CD14-positive monocyte (primary cell): Measurements from ENCODE around the gene NUDT22. TPM values are rescaled to one million over a fixed set of nuclear protein-coding genes. Genes with fewer than 3 reads are reported as not detected.

ENCODE experiments used
- DNase-seq, 3 donors: peaks; one replicate each; pipeline ENCODE4 v3.0.0-alpha.2; 2011 to 2022
- H2AFZ ChIP-seq: 2 replicates; pipeline ENCODE4 v1.6.0; 2012; ENCODE audit warnings: mild to moderate bottlenecking, low read depth, low read length, inconsistent platforms; ENCODE audit not compliant: insufficient read depth, poor library complexity, severe bottlenecking
- H3K27ac ChIP-seq, 2 donors: 1 replicate in 1 of 2; 2 replicates in 1 of 2; pipeline ENCODE4 v1.5.1; 2012 to 2013; ENCODE audit warnings: low read length in 2 of 2, control low read depth in 1 of 2, inconsistent platforms in 1 of 2, low read depth in 1 of 2, mild to moderate bottlenecking in 1 of 2
- H3K27me3 ChIP-seq, 2 donors: one replicate each; pipeline versions ENCODE4 v1.6.0 to v1.6.1; 2011 to 2013; ENCODE audit warnings: low read length in 2 of 2; ENCODE audit not compliant: control insufficient read depth in 2 of 2, insufficient read depth in 2 of 2
- H3K36me3 ChIP-seq, 2 donors: replicated peaks in 1 of 2; 1 replicate in 1 of 2; 2 replicates in 1 of 2; pipeline versions ENCODE4 v1.5.1 to v1.6.1; 2012 to 2013; ENCODE audit warnings: low read length in 2 of 2, control low read depth in 1 of 2, inconsistent platforms in 1 of 2, mild to moderate bottlenecking in 1 of 2; ENCODE audit not compliant: insufficient read depth in 2 of 2, control insufficient read depth in 1 of 2
- H3K4me1 ChIP-seq, 2 donors: 1 replicate in 1 of 2; 2 replicates in 1 of 2; pipeline versions ENCODE4 v1.5.1 to v1.6.1; 2012 to 2013; ENCODE audit warnings: low read length in 2 of 2, control low read depth in 1 of 2, inconsistent platforms in 1 of 2, mild to moderate bottlenecking in 1 of 2, moderate library complexity in 1 of 2; ENCODE audit not compliant: insufficient read depth in 2 of 2, control insufficient read depth in 1 of 2
- H3K4me2 ChIP-seq: replicated peaks from 2 replicates; pipeline ENCODE3; 2012; ENCODE audit warnings: low read length, moderate library complexity, mild to moderate bottlenecking; ENCODE audit not compliant: poor library complexity, severe bottlenecking; ENCODE audit errors: extremely low read depth
- H3K4me3 ChIP-seq, 3 experiments: fragments of 200-600 bp in 1 of 3; sonication (generic) in 1 of 3; replicated peaks in 1 of 3; 1 replicate in 2 of 3; 2 replicates in 1 of 3; pipeline ENCODE4 v1.5.1; 2011 to 2013; ENCODE audit warnings: low read length in 3 of 3, mild to moderate bottlenecking in 3 of 3, control low read depth in 2 of 3, low read depth in 2 of 3, inconsistent platforms in 1 of 3, moderate library complexity in 1 of 3
- H3K79me2 ChIP-seq: 2 replicates; pipeline ENCODE4 v1.6.0; 2012; ENCODE audit warnings: mild to moderate bottlenecking, control low read depth, inconsistent platforms, low read length, moderate library complexity; ENCODE audit not compliant: insufficient read depth
- H3K9ac ChIP-seq: 2 replicates; pipeline ENCODE4 v1.6.0; 2017; ENCODE audit warnings: low read length, mild to moderate bottlenecking; ENCODE audit not compliant: insufficient read depth, poor library complexity, severe bottlenecking
- H3K9me3 ChIP-seq, 2 donors: replicated peaks in 1 of 2; 1 replicate in 1 of 2; 2 replicates in 1 of 2; pipeline versions ENCODE4 v1.5.1 to v1.6.1; 2012 to 2013; ENCODE audit warnings: low read length in 2 of 2, control low read depth in 1 of 2; ENCODE audit not compliant: control insufficient read depth in 1 of 2, insufficient read depth in 1 of 2
- H4K20me1 ChIP-seq: 2 replicates; pipeline ENCODE4 v1.6.0; 2012; ENCODE audit warnings: mild to moderate bottlenecking, low read length, control low read depth, moderate library complexity; ENCODE audit not compliant: insufficient read depth
- H3K27ac Mint-ChIP-seq, 7 donors: one replicate each; pipeline ENCODE4 v1.8.0; 2020; ENCODE audit warnings: mild to moderate bottlenecking in 7 of 7, mixed read lengths in 7 of 7, moderate library complexity in 6 of 7, inconsistent platforms in 2 of 7
- H3K27me3 Mint-ChIP-seq, 3 donors: one replicate each; pipeline ENCODE4 v1.8.0; 2021 to 2022; ENCODE audit warnings: low read depth in 3 of 3, mild to moderate bottlenecking in 3 of 3, mixed read lengths in 3 of 3, moderate library complexity in 3 of 3, inconsistent platforms in 1 of 3
- H3K36me3 Mint-ChIP-seq, 2 donors: one replicate each; pipeline ENCODE4 v1.8.0; 2020; ENCODE audit warnings: mixed read lengths in 2 of 2, inconsistent platforms in 1 of 2, mild to moderate bottlenecking in 1 of 2
- H3K4me1 Mint-ChIP-seq: one replicate; pipeline ENCODE4 v1.8.0; 2020; ENCODE audit warnings: mild to moderate bottlenecking, mixed read lengths
- H3K4me3 Mint-ChIP-seq, 2 donors: one replicate each; pipeline ENCODE4 v1.8.0; 2020; ENCODE audit warnings: mild to moderate bottlenecking in 2 of 2, mixed read lengths in 2 of 2, moderate library complexity in 1 of 2
- H3K9me3 Mint-ChIP-seq, 7 donors: one replicate each; pipeline ENCODE4 v1.8.0; 2020 to 2022; ENCODE audit warnings: mixed read lengths in 7 of 7, mild to moderate bottlenecking in 6 of 7, moderate library complexity in 6 of 7, inconsistent platforms in 2 of 7
- CTCF ChIP-seq: fragments of 200-600 bp; IDR thresholded peaks from one replicate; pipeline ENCODE4 v1.8.0; 2022; ENCODE audit warnings: antibody characterized with exemption, mild to moderate bottlenecking
- WGBS: methylation state at CpG from one replicate; pipeline ENCODE4 v1.1.5; 2013; ENCODE audit warnings: missing lambda C conversion rate; ENCODE audit not compliant: insufficient coverage; 5-methylcytosine and 5-hydroxymethylcytosine counted together
- intact Hi-C, 2 donors: fragments of 100-400 bp; cut with micrococcal nuclease; formaldehyde crosslinking; loops; one replicate each; pipeline versions ENCODE4 v1.15.0 to v1.15.1; 2023
- polyA plus RNA-seq, 3 donors: library from polyadenylated mRNA; depleted of rRNA in 1 of 3; unstranded in 2 of 3; stranded (reverse) in 1 of 3; fragments of 300-500 nt in 2 of 3; fragments of >200 nt in 1 of 3; fragmentation: Illumina TruSeq in 2 of 3; gene quantifications; 1 replicate in 2 of 3; 2 replicates in 1 of 3; pipeline ENCODE4 v1.2.3, GENCODE V29; 2012 to 2021

Gene NUDT22
- polyA plus RNA-seq, 3 donors: 47.9 to 86.1 (median 56.1) TPM

- peaks cover 0 to 1% (median 0%) of the 10 kb centered on the region in 7 donors for H3K9me3 Mint-ChIP-seq
- Histone ChIP-seq H3K79me2 (peaks cover 65% of the 10 kb centered on the region), H3K27ac (peak overlapping the region; percentile 98 to 99), H3K4me3 (peak overlapping the region; percentile 62 to 100 (median 98)), H3K9me3 (no peaks in the 10 kb centered on the region), H3K9ac (peak overlapping the region; percentile 97), H3K4me1 (peaks cover 43 to 55% of the 10 kb centered on the region in 2 donors), H2AFZ (no peak overlapping the region), H4K20me1 (peaks cover 61% of the 10 kb centered on the region), H3K27me3 (no peaks in the 10 kb centered on the region), H3K4me2 (peak overlapping the region; percentile 94), H3K36me3 (peaks cover 56 to 57% of the 10 kb centered on the region in 2 donors)
- peaks cover 0 to 2% (median 0%) of the 10 kb centered on the region in 3 donors for H3K27me3 Mint-ChIP-seq
- peak overlapping the region; percentile 98 for H3K4me3 Mint-ChIP-seq
- WGBS: 64% methylated on average over 20 of the region's 23 CpGs
- intact Hi-C loops: loop anchor here (5.0 kb wide), 1 partner anchor 34 kb away; the partner anchor contains the start of gene FKBP2 (in 2 of the 2)
- peak overlapping the region; percentile 97 to 99 (median 98) for H3K27ac Mint-ChIP-seq
- peaks cover 54 to 60% of the 10 kb centered on the region in 2 donors for H3K36me3 Mint-ChIP-seq
- TF ChIP-seq CTCF: no peak
- H3K4me1 Mint-ChIP-seq: peaks cover 50% of the 10 kb centered on the region
- no peak for DNase-seq
These were observed 17.8 kb upstream of the NUDT22 start for GRCh38 chr11:64208086-64208795.

GRCh38 chr11:64208796-64209562, 17.1 kb upstream of the NUDT22 start:
- H2AFZ ChIP-seq: no peak overlapping the region
- peak overlapping the region; percentile 94 for H3K4me2 ChIP-seq
- peak overlapping the region; percentile 97 for H3K9ac ChIP-seq
- no peaks in the 10 kb centered on the region for H3K9me3 ChIP-seq
- peaks cover 68% of the 10 kb centered on the region for H4K20me1 ChIP-seq
- DNase-seq: peak in 1 of 3 donors; percentile 9
- Mint-ChIP-seq H3K9me3 (peaks cover 0 to 1% (median 0%) of the 10 kb centered on the region in 7 donors), H3K4me1 (peaks cover 48% of the 10 kb centered on the region), H3K36me3 (peaks cover 52 to 59% of the 10 kb centered on the region in 2 donors), H3K4me3 (peak overlapping the region; percentile 42 to 98), H3K27ac (peak overlapping the region; percentile 88 to 99 (median 98)), H3K27me3 (peaks cover 0 to 2% (median 0%) of the 10 kb centered on the region in 3 donors)
- peak overlapping the region in 1 of 3 experiments; percentile 98 for H3K4me3 ChIP-seq
- H3K4me1 ChIP-seq: peaks cover 43 to 53% of the 10 kb centered on the region in 2 donors
- H3K79me2 ChIP-seq: peaks cover 70% of the 10 kb centered on the region
- intact Hi-C loops: loop anchor here (5.0 kb wide), 1 partner anchor 33 kb away; the partner anchor contains the start of gene FKBP2 (in 2 of the 2)
- peak overlapping the region; percentile 98 to 99 for H3K27ac ChIP-seq
- H3K36me3 ChIP-seq: peaks cover 55% of the 10 kb centered on the region in 2 donors
- no peak for TF ChIP-seq CTCF
- WGBS: 72% methylated on average over 18 of the region's 18 CpGs
- H3K27me3 ChIP-seq: no peaks in the 10 kb centered on the region
